Measurements from ENCODE around the gene POU4F2. TPM values are rescaled to one million over a fixed set of nuclear protein-coding genes. Genes with fewer than 3 reads are reported as not detected.

POU4F2 gene
- total RNA-seq, 1 experiment from 2014 or later: not detected

- RAD21 ChIA-PET (ENCODE audit: low non-redundant PET in 1 of 2, low total read pairs in 2 of 2, uncharacterized antibody in 2 of 2, unreplicated experiment in 2 of 2): no interaction called here
- Histone ChIP-seq H3K79me2 (ENCODE audit: insufficient read depth, low read length) (no peaks in the 10 kb centered on the region), H3K9me2 (ENCODE audit: insufficient read depth) (no peaks in the 10 kb centered on the region), H3K9me3 (ENCODE audit: control insufficient read depth in 1 of 2, insufficient read depth in 1 of 2, low read depth in 1 of 2, low read length in 2 of 2) (no peaks in the 10 kb centered on the region), H3K4me3 (replicated peaks in 1 of 2; ENCODE audit: low read depth in 1 of 2, low read length in 2 of 2) (no peak overlapping the region), H3K27me3 (ENCODE audit: insufficient read depth, low read length) (peaks cover 21% of the 10 kb centered on the region), H3K4me1 (ENCODE audit: control insufficient read depth in 1 of 2, insufficient read depth in 2 of 2, low read length in 2 of 2) (no peaks in the 10 kb centered on the region), H3K36me3 (ENCODE audit: control insufficient read depth in 1 of 2, insufficient read depth in 2 of 2, low read length in 2 of 2) (no peaks in the 10 kb centered on the region), H2AFZ (ENCODE audit: low read depth, low read length, poor library complexity, severe bottlenecking) (no peak overlapping the region), H4K20me1 (ENCODE audit: insufficient read depth) (no peaks in the 10 kb centered on the region), H3K27ac (ENCODE audit: low read depth, low read length) (no peak overlapping the region), H3K9ac (ENCODE audit: low read length) (no peak overlapping the region), H3K4me2 (ENCODE audit: low read length) (no peak overlapping the region)
- no peak for TF ChIP-seq MAX (IDR thresholded peaks at IDR 0.05)
- no peak for TF ChIP-seq CBX3 (IDR thresholded peaks at IDR 0.05; ENCODE audit: low read depth)
- no peak for TF ChIP-seq FOSL1 (IDR thresholded peaks at IDR 0.05; ENCODE audit: low read depth)
- TF ChIP-seq EZH2 (IDR thresholded peaks at IDR 0.05): no peak
- TF ChIP-seq ZFX (IDR thresholded peaks at IDR 0.05): no peak
- TF ChIP-seq ELF1 (IDR thresholded peaks at IDR 0.05; ENCODE audit: borderline replicate concordance, low read depth): no peak
- TF ChIP-seq RAD21 (IDR thresholded peaks at IDR 0.05; ENCODE audit: low read depth): no peak
- no peak for TF ChIP-seq ZNF274 (IDR thresholded peaks at IDR 0.05; ENCODE audit: low read depth, low read length)
- no peak for TF ChIP-seq EZH2phosphoT487 (IDR thresholded peaks at IDR 0.05; ENCODE audit: borderline replicate concordance)
- no peak for TF ChIP-seq SIN3A (IDR thresholded peaks at IDR 0.05; ENCODE audit: low read depth)
- no peak for TF ChIP-seq JUND (IDR thresholded peaks at IDR 0.05)
- POLR2A ChIA-PET: no interaction called here
- ATAC-seq (no peak), DNase-seq (ENCODE audit: low read depth, low spot score) (no peak)
- no TSS peak for BruUV-seq (replicated peaks)
- intact Hi-C loops (cut with micrococcal nuclease): no loop called here
- CTCF ChIA-PET: no interaction called here
These were observed 916 bp upstream of the POU4F2 start for GRCh38 chr4:146637621-146638332.

- H3K9ac ChIP-seq (ENCODE audit: low read length): no peak overlapping the region
- H4K20me1 ChIP-seq (ENCODE audit: insufficient read depth): no peaks in the 10 kb centered on the region
- no peaks in the 10 kb centered on the region for H3K9me2 ChIP-seq (ENCODE audit: insufficient read depth)
- no TSS peak for BruUV-seq (replicated peaks)
- RAD21 ChIA-PET (ENCODE audit: low non-redundant PET in 1 of 2, low total read pairs in 2 of 2, uncharacterized antibody in 2 of 2, unreplicated experiment in 2 of 2): no interaction called here
- ATAC-seq (no peak), DNase-seq (ENCODE audit: low read depth, low spot score) (no peak)
- H3K36me3 ChIP-seq (ENCODE audit: control insufficient read depth in 1 of 2, insufficient read depth in 2 of 2, low read length in 2 of 2): no peaks in the 10 kb centered on the region
- no peak overlapping the region for H3K27ac ChIP-seq (ENCODE audit: low read depth, low read length)
- no peak overlapping the region for H2AFZ ChIP-seq (ENCODE audit: low read depth, low read length, poor library complexity, severe bottlenecking)
- CTCF ChIA-PET: no interaction called here
- POLR2A ChIA-PET: no interaction called here
- H3K4me1 ChIP-seq (ENCODE audit: control insufficient read depth in 1 of 2, insufficient read depth in 2 of 2, low read length in 2 of 2): no peaks in the 10 kb centered on the region
- H3K79me2 ChIP-seq (ENCODE audit: insufficient read depth, low read length): no peaks in the 10 kb centered on the region
- H3K9me3 ChIP-seq (ENCODE audit: control insufficient read depth in 1 of 2, insufficient read depth in 1 of 2, low read depth in 1 of 2, low read length in 2 of 2): no peaks in the 10 kb centered on the region
- TF ChIP-seq ELF1 (IDR thresholded peaks at IDR 0.05; ENCODE audit: borderline replicate concordance, low read depth): no peak
- no peak for TF ChIP-seq EZH2phosphoT487 (IDR thresholded peaks at IDR 0.05; ENCODE audit: borderline replicate concordance)
- no peak for TF ChIP-seq ATF3 (IDR thresholded peaks at IDR 0.05)
- TF ChIP-seq CTCF (IDR thresholded peaks at IDR 0.05 in 2 of 3, conservative IDR thresholded peaks at IDR 0.05 in 1 of 3; ENCODE audit: borderline replicate concordance in 1 of 3, insufficient read depth in 1 of 3, low read depth in 2 of 3, low read length in 2 of 3): no peak
- no peak for TF ChIP-seq CBX3 (IDR thresholded peaks at IDR 0.05; ENCODE audit: low read depth)
- no peak overlapping the region for H3K4me3 ChIP-seq (replicated peaks in 1 of 2; ENCODE audit: low read depth in 1 of 2, low read length in 2 of 2)
- H3K4me2 ChIP-seq (ENCODE audit: low read length): no peak overlapping the region
- H3K27me3 ChIP-seq (ENCODE audit: insufficient read depth, low read length): peaks cover 15% of the 10 kb centered on the region
- intact Hi-C loops (cut with micrococcal nuclease): no loop called here
These were observed 334 bp upstream of the POU4F2 start for GRCh38 chr4:146638333-146638785.

All from HCT116 (cell line).